ENCODE results near the gene AMT.
"Not testable (repeated sequence)": the region's sequence is repeated elsewhere in the genome, so short reads cannot be mapped to it uniquely, and the experiment has no call there.

Gene AMT

DNA sequence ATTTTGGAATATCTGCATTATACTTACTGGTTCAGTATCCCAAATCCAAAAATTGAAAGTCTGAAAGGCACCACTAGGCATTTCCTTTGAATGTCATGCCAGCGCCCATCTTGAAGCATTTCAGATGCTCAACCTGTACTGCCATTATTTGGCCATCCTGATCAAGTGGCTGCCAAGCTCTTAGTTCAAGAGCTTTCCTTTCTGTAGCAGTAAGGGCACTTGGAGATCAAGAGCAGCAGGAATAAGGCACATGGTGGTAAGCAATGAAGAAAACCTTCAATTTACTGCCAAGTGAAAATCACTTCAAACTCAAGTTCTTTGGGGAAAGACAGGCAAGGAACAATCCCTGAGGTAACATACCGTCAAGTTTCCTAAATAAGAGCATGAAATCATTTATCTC, 20.5 kb downstream of the AMT start:
- peaks cover 30% of the 10 kb centered on the region; the same call in 1 of the 2 replicates for H3K36me3 ChIP-seq (ENCODE audit: insufficient read depth, low read length)
- no peaks in the 10 kb centered on the region for H3F3A ChIP-seq (ENCODE audit: low read depth)
- no peak overlapping the region for H3K9ac ChIP-seq (ENCODE audit: low read depth, low read length, poor library complexity, severe bottlenecking)
- no peak overlapping the region for H3K4me3 ChIP-seq (ENCODE audit: low read length, poor library complexity, severe bottlenecking)
- no peaks in the 10 kb centered on the region for H3K9me3 ChIP-seq (ENCODE audit: insufficient read depth, low read depth, low read length)
- no peaks in the 10 kb centered on the region for H3K9me2 ChIP-seq (replicated peaks; ENCODE audit: low read depth, low read length)
- no peak for TF ChIP-seq CTCF (conservative IDR thresholded peaks at IDR 0.05; ENCODE audit: low read length)
- no peak for TF ChIP-seq EZH2phosphoT487 (IDR thresholded peaks at IDR 0.05; ENCODE audit: borderline replicate concordance)
- no peak overlapping the region for H2AFZ ChIP-seq (ENCODE audit: low read length)
- H3K4me1 ChIP-seq (ENCODE audit: insufficient read depth, low read length, poor library complexity, severe bottlenecking), result peaks cover 5% of the 10 kb centered on the region
- no peak overlapping the region for H3K4me2 ChIP-seq (ENCODE audit: low read depth, low read length, poor library complexity, severe bottlenecking)
- H3K27me3 ChIP-seq (ENCODE audit: insufficient read depth, low read length, poor library complexity, severe bottlenecking), result no peaks in the 10 kb centered on the region
- H4K20me1 ChIP-seq (ENCODE audit: insufficient read depth, low read length, poor library complexity, severe bottlenecking), result peaks cover 86% of the 10 kb centered on the region
- H3K79me2 ChIP-seq (ENCODE audit: insufficient read depth, low read length), result peaks cover 100% of the 10 kb centered on the region

- H3F3A ChIP-seq (ENCODE audit: low read depth), result no peaks in the 10 kb centered on the region
- H3K4me2 ChIP-seq (ENCODE audit: low read depth, low read length, poor library complexity, severe bottlenecking), result no peak overlapping the region
- H3K27me3 ChIP-seq (ENCODE audit: insufficient read depth, low read length, poor library complexity, severe bottlenecking), result no peaks in the 10 kb centered on the region
- H3K9me2 ChIP-seq (replicated peaks; ENCODE audit: low read depth, low read length), result no peaks in the 10 kb centered on the region
- H2AFZ ChIP-seq (ENCODE audit: low read length), result no peak overlapping the region
- TF ChIP-seq CTCF (conservative IDR thresholded peaks at IDR 0.05; ENCODE audit: low read length) (no peak), EZH2phosphoT487 (IDR thresholded peaks at IDR 0.05; ENCODE audit: borderline replicate concordance) (no peak)
- peaks cover 49% of the 10 kb centered on the region; the same call in 1 of the 2 replicates for H3K36me3 ChIP-seq (ENCODE audit: insufficient read depth, low read length)
- H3K79me2 ChIP-seq (ENCODE audit: insufficient read depth, low read length), result peaks cover 100% of the 10 kb centered on the region
- H3K4me1 ChIP-seq (ENCODE audit: insufficient read depth, low read length, poor library complexity, severe bottlenecking), result peaks cover 4% of the 10 kb centered on the region
- H3K9me3 ChIP-seq (ENCODE audit: insufficient read depth, low read depth, low read length), result no peaks in the 10 kb centered on the region
- no peak overlapping the region for H3K9ac ChIP-seq (ENCODE audit: low read depth, low read length, poor library complexity, severe bottlenecking)
- H3K4me3 ChIP-seq (ENCODE audit: low read length, poor library complexity, severe bottlenecking), result no peak overlapping the region
- H4K20me1 ChIP-seq (ENCODE audit: insufficient read depth, low read length, poor library complexity, severe bottlenecking), result peaks cover 86% of the 10 kb centered on the region
Measured at GRCh38 chr3:49399461-49399860, 22.8 kb downstream of the AMT start.

DNA sequence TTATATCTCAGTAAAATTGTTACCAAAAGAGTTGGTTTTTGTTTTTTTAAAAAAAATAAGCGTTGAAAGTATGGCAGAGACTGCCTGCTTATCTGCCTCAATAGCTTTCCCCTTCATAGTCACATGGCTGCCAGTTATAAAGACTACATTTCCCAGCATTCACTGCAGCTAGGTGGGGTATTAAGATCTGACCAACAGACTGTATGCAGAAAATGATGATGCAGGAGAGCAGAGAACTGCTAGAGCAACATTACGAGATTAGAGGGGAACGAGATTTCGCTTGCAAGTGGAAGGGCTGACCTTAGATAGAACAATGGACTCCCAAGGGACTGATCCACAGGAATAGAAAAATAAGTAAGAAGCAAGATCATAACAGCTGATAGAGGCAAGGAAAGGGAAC, 24.8 kb downstream of the AMT start:
- Histone ChIP-seq H4K20me1 (ENCODE audit: insufficient read depth, low read length, poor library complexity, severe bottlenecking) (peaks cover 88% of the 10 kb centered on the region), H3K36me3 (ENCODE audit: insufficient read depth, low read length) (peaks cover 42% of the 10 kb centered on the region; the same call in 1 of the 2 replicates)

DNA sequence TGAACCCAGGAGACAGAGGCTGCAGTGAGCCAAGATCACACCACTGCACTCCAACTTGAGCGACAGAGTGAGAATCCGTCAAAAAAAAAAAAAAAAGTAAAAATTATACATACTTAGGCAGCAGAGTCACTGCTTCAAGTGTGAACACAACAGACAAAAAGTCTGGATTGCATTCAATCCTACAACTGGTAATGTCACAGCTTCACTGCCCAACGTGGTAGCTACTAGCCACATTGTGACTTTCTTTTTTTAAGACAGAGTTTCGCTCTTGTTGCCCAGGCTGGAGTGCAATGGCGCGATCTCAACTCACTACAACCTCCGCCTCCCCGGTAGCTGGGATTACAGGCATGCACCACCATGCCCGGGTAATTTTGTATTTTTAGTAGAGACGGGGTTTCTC, 31.0 kb downstream of the AMT start:
- not testable (repeated sequence) for H3K4me1 ChIP-seq (ENCODE audit: insufficient read depth, low read length, poor library complexity, severe bottlenecking); H3K4me3 ChIP-seq (ENCODE audit: low read length, poor library complexity, severe bottlenecking); H3K27me3 ChIP-seq (ENCODE audit: insufficient read depth, low read length, poor library complexity, severe bottlenecking); H3K9ac ChIP-seq (ENCODE audit: low read depth, low read length, poor library complexity, severe bottlenecking); H3K9me2 ChIP-seq (replicated peaks; ENCODE audit: low read depth, low read length); H3K4me2 ChIP-seq (ENCODE audit: low read depth, low read length, poor library complexity, severe bottlenecking); H3K9me3 ChIP-seq (ENCODE audit: insufficient read depth, low read depth, low read length); H2AFZ ChIP-seq (ENCODE audit: low read length); H3F3A ChIP-seq (ENCODE audit: low read depth)
- Histone ChIP-seq H3K36me3 (ENCODE audit: insufficient read depth, low read length) (peaks cover 26% of the 10 kb centered on the region; the same call in 1 of the 2 replicates), H3K79me2 (ENCODE audit: insufficient read depth, low read length) (peaks cover 98% of the 10 kb centered on the region), H4K20me1 (ENCODE audit: insufficient read depth, low read length, poor library complexity, severe bottlenecking) (peaks cover 78% of the 10 kb centered on the region)

More for the DNA sequence above, 24.8 kb downstream of the AMT start:
- Histone ChIP-seq H3K4me1 (ENCODE audit: insufficient read depth, low read length, poor library complexity, severe bottlenecking) (peaks cover 4% of the 10 kb centered on the region), H3K79me2 (ENCODE audit: insufficient read depth, low read length) (peaks cover 100% of the 10 kb centered on the region), H3K9me3 (ENCODE audit: insufficient read depth, low read depth, low read length) (no peaks in the 10 kb centered on the region), H2AFZ (ENCODE audit: low read length) (no peak overlapping the region), H3K9ac (ENCODE audit: low read depth, low read length, poor library complexity, severe bottlenecking) (no peak overlapping the region), H3K27me3 (ENCODE audit: insufficient read depth, low read length, poor library complexity, severe bottlenecking) (no peaks in the 10 kb centered on the region), H3K4me3 (ENCODE audit: low read length, poor library complexity, severe bottlenecking) (no peak overlapping the region), H3F3A (ENCODE audit: low read depth) (no peaks in the 10 kb centered on the region), H3K9me2 (replicated peaks; ENCODE audit: low read depth, low read length) (no peaks in the 10 kb centered on the region), H3K4me2 (ENCODE audit: low read depth, low read length, poor library complexity, severe bottlenecking) (no peak overlapping the region)
- TF ChIP-seq EZH2phosphoT487 (IDR thresholded peaks at IDR 0.05; ENCODE audit: borderline replicate concordance) (no peak), CTCF (conservative IDR thresholded peaks at IDR 0.05; ENCODE audit: low read length) (no peak)

Data from Loucy (cell line).